AG04449 (cell line): ENCODE data around the gene PRKCE.

ENCODE experiments used
- CTCF ChIA-PET: fragments of 350-600 bp; formaldehyde crosslinking; extraction: SDS; loops from one replicate; lab custom pipeline; 2021; ENCODE audit warnings: antibody characterized with exemption; lab: Yijun Ruan, JAX
- POLR2A ChIA-PET: fragments of 400-600, 350-600 bp; formaldehyde crosslinking; extraction: SDS; loops from one replicate; lab custom pipeline; 2020; ENCODE audit warnings: antibody characterized with exemption, inconsistent platforms; lab: Yijun Ruan, JAX
- DNase-seq: peaks from one replicate; pipeline ENCODE4 v3.0.0-alpha.2; 2010; ENCODE audit warnings: low read depth, low spot score
- H3K4me3 ChIP-seq: 2 replicates; pipeline ENCODE4 v1.5.1; 2011; ENCODE audit warnings: low read depth, mild to moderate bottlenecking, control low read depth, low read length
- TF ChIP-seq, protein P1 (sequence below): IDR thresholded peaks from one replicate; pipeline ENCODE4 v1.5.1; 2011; ENCODE audit warnings: mild to moderate bottlenecking, moderate library complexity, low read length, control low read depth, inconsistent platforms; ENCODE audit not compliant: insufficient read depth; ENCODE audit errors: missing control alignments

PRKCE gene

DNA sequence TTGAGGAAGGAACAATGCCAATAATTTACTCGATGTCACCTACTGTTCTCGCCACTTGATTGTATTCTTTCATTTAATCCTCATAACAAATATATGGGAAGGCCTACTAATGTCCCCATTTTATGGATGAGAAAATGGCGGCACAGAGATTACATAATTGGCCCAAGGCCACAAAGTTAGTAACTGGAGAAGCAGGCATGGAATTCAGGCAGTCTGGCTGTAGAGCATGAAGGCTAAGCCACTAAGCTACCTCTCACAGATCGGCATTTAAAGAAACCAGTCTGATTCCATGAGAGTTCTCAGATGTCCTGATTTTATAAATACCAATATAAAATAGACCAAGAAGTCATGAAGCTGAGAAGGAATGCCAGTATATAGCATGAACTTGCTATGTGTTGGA lies 523.9 kb downstream of the PRKCE start:
- ChIA-PET POLR2A (interaction anchor here (0.6 to 0.7 kb wide), 2 partner anchors 10 to 173 kb away, joined by 3 to 4 read pairs; no protein-coding TSS in a partner anchor), CTCF (interaction anchor here (1.5 kb wide), 2 partner anchors 10 to 11 kb away, joined by 4 to 6 read pairs; no protein-coding TSS in a partner anchor)
- TF ChIP-seq, protein P1, sequence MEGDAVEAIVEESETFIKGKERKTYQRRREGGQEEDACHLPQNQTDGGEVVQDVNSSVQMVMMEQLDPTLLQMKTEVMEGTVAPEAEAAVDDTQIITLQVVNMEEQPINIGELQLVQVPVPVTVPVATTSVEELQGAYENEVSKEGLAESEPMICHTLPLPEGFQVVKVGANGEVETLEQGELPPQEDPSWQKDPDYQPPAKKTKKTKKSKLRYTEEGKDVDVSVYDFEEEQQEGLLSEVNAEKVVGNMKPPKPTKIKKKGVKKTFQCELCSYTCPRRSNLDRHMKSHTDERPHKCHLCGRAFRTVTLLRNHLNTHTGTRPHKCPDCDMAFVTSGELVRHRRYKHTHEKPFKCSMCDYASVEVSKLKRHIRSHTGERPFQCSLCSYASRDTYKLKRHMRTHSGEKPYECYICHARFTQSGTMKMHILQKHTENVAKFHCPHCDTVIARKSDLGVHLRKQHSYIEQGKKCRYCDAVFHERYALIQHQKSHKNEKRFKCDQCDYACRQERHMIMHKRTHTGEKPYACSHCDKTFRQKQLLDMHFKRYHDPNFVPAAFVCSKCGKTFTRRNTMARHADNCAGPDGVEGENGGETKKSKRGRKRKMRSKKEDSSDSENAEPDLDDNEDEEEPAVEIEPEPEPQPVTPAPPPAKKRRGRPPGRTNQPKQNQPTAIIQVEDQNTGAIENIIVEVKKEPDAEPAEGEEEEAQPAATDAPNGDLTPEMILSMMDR = no peak
- peak; percentile 40 for DNase-seq
- no peak overlapping the region for H3K4me3 ChIP-seq

DNA sequence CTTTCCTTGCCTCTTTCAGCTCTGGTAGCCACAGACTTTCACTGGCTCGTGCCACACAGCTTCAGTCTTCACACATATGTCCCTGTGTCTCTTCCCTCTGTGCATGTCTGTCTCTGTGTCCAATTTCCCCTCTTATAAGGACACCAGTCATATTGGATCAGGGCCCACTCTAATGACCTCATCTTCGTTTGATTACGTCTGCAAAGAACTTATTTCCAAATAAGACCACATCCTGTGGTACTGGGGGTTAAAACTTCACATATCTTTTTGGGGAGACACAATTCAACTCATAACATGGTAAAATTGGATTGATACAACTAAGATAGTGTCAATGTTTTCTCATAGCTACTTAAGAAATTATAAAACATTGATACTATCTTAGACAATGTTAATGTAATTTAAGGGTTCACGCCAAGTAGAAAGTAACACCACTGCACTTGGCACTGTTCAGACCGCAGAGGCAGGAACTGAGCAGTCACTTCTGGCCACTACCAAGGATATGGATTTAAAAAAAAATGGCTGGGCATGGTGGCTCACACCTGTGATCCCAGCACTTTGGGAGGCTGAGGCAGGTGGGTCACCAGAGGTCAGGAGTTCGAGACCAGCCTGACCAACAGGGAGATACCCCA lies 526.1 kb downstream of the PRKCE start:
- no peak overlapping the region for H3K4me3 ChIP-seq
- ChIA-PET CTCF (interaction anchor here (0.7 kb wide), 1 partner anchor 114 kb away, joined by 3 read pairs; no protein-coding TSS in a partner anchor), POLR2A (no interaction called here)
- DNase-seq = no peak
- TF ChIP-seq, protein P1 = no peak

DNA sequence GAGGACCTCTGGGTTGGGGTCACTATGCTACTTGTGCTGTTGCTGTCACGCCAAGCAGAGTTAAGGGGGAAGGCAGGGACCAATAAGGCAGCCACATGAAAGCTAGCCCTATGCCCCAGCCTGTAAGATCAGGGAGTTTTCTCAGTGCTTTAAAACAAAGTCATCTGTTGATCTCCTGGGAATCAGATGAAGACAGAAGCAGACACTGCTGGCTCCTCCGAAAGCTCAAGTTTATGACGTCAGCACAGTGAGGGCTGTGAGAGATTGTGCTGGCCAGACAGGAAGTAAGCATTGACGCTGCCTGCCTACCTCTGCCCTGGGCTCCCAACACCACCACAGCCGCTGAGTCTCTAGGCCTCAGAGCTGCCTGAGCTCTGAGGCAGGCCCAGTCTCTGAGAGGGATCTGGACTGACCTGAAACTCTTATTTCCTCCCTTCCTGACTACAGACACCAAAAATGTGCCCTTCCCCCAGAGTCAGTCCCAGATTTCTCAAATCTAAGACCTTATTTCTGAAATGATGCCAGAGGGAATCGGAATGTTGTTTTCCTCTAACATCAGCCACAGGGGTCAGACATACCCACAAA lies 527.7 kb downstream of the PRKCE start:
- ChIA-PET CTCF (interaction anchor here (0.6 to 1.4 kb wide), 2 partner anchors 116 to 125 kb away, joined by 3 read pairs; no protein-coding TSS in a partner anchor), POLR2A (interaction anchor here (0.7 to 1.3 kb wide), 3 partner anchors 14 to 118 kb away, joined by 4 read pairs; partner anchors contain the start of gene EPAS1)
- peak; percentile 94 for DNase-seq

DNA sequence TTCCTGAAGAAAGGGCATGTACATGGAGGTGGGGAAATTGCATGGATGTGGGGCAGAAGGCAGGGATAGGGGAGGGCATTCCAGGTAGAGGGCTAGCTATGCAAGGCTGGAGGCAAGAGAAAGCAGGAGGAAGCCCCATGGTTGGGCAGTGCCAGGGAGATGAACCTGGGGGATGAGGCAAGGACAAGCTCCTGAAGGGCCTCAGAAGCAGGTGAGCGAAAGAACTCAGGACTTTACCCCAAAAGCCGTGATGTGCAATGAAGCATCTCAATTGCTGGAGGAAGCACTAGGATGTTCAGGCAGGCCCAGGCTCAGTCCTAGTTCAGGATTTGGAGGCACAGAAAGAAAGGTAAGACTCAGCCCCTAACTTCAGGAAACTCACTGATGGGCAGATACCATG lies 528.7 kb downstream of the PRKCE start:
- CTCF ChIA-PET = interaction anchor here (0.9 to 2.3 kb wide), 4 partner anchors 9 to 118 kb away, joined by 3 to 11 read pairs (median 5); no protein-coding TSS in a partner anchor
- TF ChIP-seq, protein P1 = no peak
- POLR2A ChIA-PET = interaction anchor here (1.1 to 1.3 kb wide), 2 partner anchors 36 to 82 kb away, joined by 4 read pairs; no protein-coding TSS in a partner anchor
- DNase-seq = no peak
- H3K4me3 ChIP-seq = no peak overlapping the region

More for the DNA sequence above, 527.7 kb downstream of the PRKCE start:
- H3K4me3 ChIP-seq = no peak overlapping the region
- TF ChIP-seq, protein P1 = no peak

DNA sequence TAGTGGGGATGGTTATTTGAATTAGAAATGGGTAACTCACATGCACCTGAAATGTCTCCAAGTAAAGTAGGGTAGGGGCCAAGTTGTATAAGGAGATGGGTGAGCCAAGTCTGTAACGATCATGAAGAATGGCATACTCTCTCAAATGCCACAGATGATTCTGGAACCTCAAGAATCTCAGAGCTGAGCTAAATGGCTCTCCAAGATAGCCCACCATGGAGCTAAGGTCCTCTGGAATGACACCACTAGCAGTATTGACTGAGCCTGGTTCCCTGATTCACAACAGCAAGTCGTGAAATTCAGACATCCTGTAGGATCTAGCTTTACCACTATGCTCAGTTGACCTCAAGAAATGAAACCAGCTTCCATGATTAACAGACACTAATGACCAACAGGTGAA lies 529.8 kb downstream of the PRKCE start:
- ChIA-PET CTCF (interaction anchor here (1.4 to 2.3 kb wide), 3 partner anchors 10 to 119 kb away, joined by 4 to 11 read pairs (median 6); no protein-coding TSS in a partner anchor), POLR2A (interaction anchor here (1.1 kb wide), 1 partner anchor 35 kb away, joined by 4 read pairs; no protein-coding TSS in a partner anchor)

More for the DNA sequence above, 529.8 kb downstream of the PRKCE start:
- no peak overlapping the region for H3K4me3 ChIP-seq
- no peak for DNase-seq
- TF ChIP-seq, protein P1 = no peak
